HepG2 (cell line): Measurements from ENCODE around the gene PARD3. TPM values are rescaled to one million over a fixed set of nuclear protein-coding genes. Genes with fewer than 3 reads are reported as not detected.

Source experiments
- ATAC-seq: fragments of 200-7000 bp; cut with Tn5 transposase; 3 replicates; pipeline ENCODE4 v1.9.1; 2020; ENCODE audit warnings: mild to moderate bottlenecking, moderate library complexity
- BruUV-seq: library from RNA; stranded (reverse); fragments of 400-500 nt; replicated peaks from 2 replicates; lab custom pipeline; 2021; lab: Mats Ljungman, UMichigan
- CTCF ChIA-PET: fragments of 300-600 bp; formaldehyde crosslinking; extraction: SDS; loops from one replicate; lab custom pipeline; 2021; ENCODE audit warnings: low total read pairs, inconsistent platforms, low intra/inter-chr PET ratio; lab: Yijun Ruan, JAX
- POLR2A ChIA-PET: fragments of 350-600 bp; sonication (Branson Sonifier 250); formaldehyde crosslinking; loops from one replicate; lab custom pipeline; 2020; ENCODE audit warnings: antibody characterized with exemption, inconsistent platforms; lab: Yijun Ruan, JAX
- DNase-seq: peaks from one replicate; pipeline ENCODE4 v3.0.0-alpha.2; 2015; ENCODE audit warnings: low spot score
- FAIRE-seq: peaks from 3 replicates; lab custom pipeline; 2011; peaks lifted over from hg19 to GRCh38; lab: Jason Lieb, UNC
- H2AFZ ChIP-seq: one replicate; pipeline ENCODE4 v1.6.1; 2011; ENCODE audit warnings: low read length, inconsistent platforms
- H3K27ac ChIP-seq: fragments of 300-600 bp; 3 replicates; pipeline ENCODE4 v1.8.0; 2011; ENCODE audit warnings: mixed run types, mild to moderate bottlenecking, mixed read lengths, low read length, inconsistent platforms; ENCODE audit not compliant: insufficient read depth; ENCODE audit errors: extremely low read length
- H3K27me3 ChIP-seq, 2 experiments: fragments of 200-600 bp in 1 of 2; 2 replicates in 1 of 2; 3 replicates in 1 of 2; pipeline versions ENCODE4 v1.6.0 to v1.8.0; 2011; ENCODE audit warnings: low read length in 2 of 2, mild to moderate bottlenecking in 2 of 2, moderate library complexity in 2 of 2, inconsistent platforms in 1 of 2; ENCODE audit not compliant: insufficient read depth in 2 of 2, control insufficient read depth in 1 of 2
- H3K36me3 ChIP-seq, 2 experiments: fragments of 200-600 bp in 1 of 2; replicated peaks in 1 of 2; 2 replicates in 1 of 2; 3 replicates in 1 of 2; pipeline versions ENCODE4 v1.5.1 to v1.8.0; 2011; ENCODE audit warnings: low read length in 2 of 2, inconsistent platforms in 1 of 2; ENCODE audit not compliant: insufficient read depth in 2 of 2, control insufficient read depth in 1 of 2
- H3K4me1 ChIP-seq: 2 replicates; pipeline ENCODE4 v1.5.1; 2012; ENCODE audit warnings: low read length, inconsistent platforms; ENCODE audit not compliant: insufficient read depth
- H3K4me2 ChIP-seq: 2 replicates; pipeline ENCODE4 v1.6.0; 2011; ENCODE audit warnings: low read depth, low read length, inconsistent platforms
- H3K4me3 ChIP-seq, 3 experiments: fragments of 200-600 bp in 1 of 3; sonication (generic), shearing (Covaris generic) in 1 of 3; replicated peaks in 1 of 3; 2 replicates each; pipeline ENCODE4 v1.5.1; 2011 to 2016; ENCODE audit warnings: low read length in 3 of 3, inconsistent platforms in 2 of 3, low read depth in 2 of 3, mild to moderate bottlenecking in 2 of 3, control low read depth in 1 of 3, mixed read lengths in 1 of 3; ENCODE audit not compliant: insufficient read depth in 1 of 3
- H3K79me2 ChIP-seq: one replicate; pipeline ENCODE4 v1.6.1; 2011; ENCODE audit warnings: low read length, inconsistent platforms; ENCODE audit not compliant: insufficient read depth
- H3K9ac ChIP-seq: 2 replicates; pipeline ENCODE4 v1.6.0; 2011; ENCODE audit warnings: mild to moderate bottlenecking, low read depth, low read length, inconsistent platforms; ENCODE audit not compliant: insufficient read depth
- H3K9me3 ChIP-seq: 2 replicates; pipeline ENCODE4 v1.5.1; 2012; ENCODE audit warnings: mild to moderate bottlenecking, low read length
- H4K20me1 ChIP-seq: 2 replicates; pipeline ENCODE4 v1.6.0; 2011; ENCODE audit warnings: inconsistent platforms, mild to moderate bottlenecking, low read length, moderate library complexity; ENCODE audit not compliant: insufficient read depth
- DMAP1 ChIP-seq: IDR thresholded peaks from 2 replicates; pipeline ENCODE4 v1.6.1; 2016
- JUNB ChIP-seq: sonication (generic); formaldehyde crosslinking; IDR thresholded peaks from 2 replicates; pipeline ENCODE4 v1.8.0; 2022; ENCODE audit warnings: missing genetic modification reagents, mild to moderate bottlenecking, borderline replicate concordance
- MATR3 ChIP-seq: sonication (generic); formaldehyde crosslinking; IDR thresholded peaks from 2 replicates; pipeline ENCODE4 v1.4.0; 2020; ENCODE audit warnings: missing genetic modification reagents
- MIER2 ChIP-seq: IDR thresholded peaks from 2 replicates; pipeline ENCODE4 v1.6.1; 2016; ENCODE audit warnings: missing biosample characterization, missing genetic modification reagents
- ZBTB2 ChIP-seq: sonication (generic); formaldehyde crosslinking; IDR thresholded peaks from 2 replicates; pipeline ENCODE4 v1.8.0; 2022; ENCODE audit warnings: low read depth, missing genetic modification reagents
- WGBS: methylation state at CpG from one replicate; pipeline ENCODE4 v1.1.6; 2017; ENCODE audit warnings: low lambda C conversion rate; 5-methylcytosine and 5-hydroxymethylcytosine counted together
- in situ Hi-C: cut with HindIII; loops from 2 replicates; pipeline ENCODE4 v1.10.0; 2017; ENCODE audit warnings: low pct_unique_long_range_greater_than_20kb; ENCODE audit not compliant: extremely low pct_ligation_motif_present
- intact Hi-C: fragments of 100-400 bp; cut with micrococcal nuclease; formaldehyde crosslinking; loops from one replicate; pipeline ENCODE4 v1.10.0; 2022; ENCODE audit not compliant: unreplicated experiment
- polyA plus RNA-seq, 8 experiments: library from polyadenylated mRNA; depleted of rRNA in 3 of 8; stranded (reverse) in 7 of 8; unstranded in 1 of 8; fragments of >200 nt; fragmentation: Illumina TruSeq in 4 of 8; extraction: Trizol in 4 of 8; gene quantifications; 2 replicates each; pipeline versions ENCODE4 v1.2.1 to v1.2.3, GENCODE V29; 2011 to 2016; ENCODE audit warnings: low read depth in 4 of 8, missing spikeins in 1 of 8, mixed read lengths in 1 of 8; ENCODE audit not compliant: insufficient read depth in 1 of 8
- total RNA-seq, 5 experiments: library from RNA; depleted of rRNA; stranded (reverse); fragments of >200 nt; fragmentation: Illumina TruSeq; extraction: Trizol; gene quantifications; 2 replicates each; pipeline ENCODE4 v1.2.3, GENCODE V29; 2016; ENCODE audit warnings: low read depth in 1 of 5
- TF ChIP-seq, protein P1 (sequence below): fragments of 450-650 bp; IDR thresholded peaks from 2 replicates; pipeline ENCODE4 v1.6.1; 2017; ENCODE audit warnings: mild to moderate bottlenecking
- TF ChIP-seq, protein P2 (sequence below): sonication (generic); formaldehyde crosslinking; IDR thresholded peaks from 2 replicates; pipeline ENCODE4 v1.4.0; 2020; ENCODE audit warnings: missing genetic modification reagents
- TF ChIP-seq, protein P3 (sequence below), 2 experiments: sonication (generic) in 1 of 2; formaldehyde crosslinking in 1 of 2; IDR thresholded peaks; 2 replicates each; pipeline versions ENCODE4 v1.4.0 to v1.6.1; 2018 to 2020; ENCODE audit warnings: missing genetic modification reagents in 2 of 2, borderline replicate concordance in 1 of 2, low read depth in 1 of 2, mild to moderate bottlenecking in 1 of 2, missing biosample characterization in 1 of 2

Gene PARD3
- total and polyA plus RNA-seq, 2 of the 13 experiments (the other 11 are each of a cell fraction or from before 2014, with no cell fraction given): 40.9 to 60.0 TPM

GRCh38 chr10:34177445-34177844 lies 637.7 kb downstream of the PARD3 start:
- no TSS peak for BruUV-seq
- Histone ChIP-seq H3K27ac (no peak overlapping the region), H3K36me3 (no peaks in the 10 kb centered on the region), H2AFZ (no peak overlapping the region), H3K27me3 (no peaks in the 10 kb centered on the region), H3K79me2 (no peaks in the 10 kb centered on the region), H3K9ac (no peak overlapping the region), H3K4me1 (peaks cover 47% of the 10 kb centered on the region), H3K9me3 (no peaks in the 10 kb centered on the region), H4K20me1 (no peaks in the 10 kb centered on the region), H3K4me2 (no peak overlapping the region), H3K4me3 (no peak overlapping the region)
- CTCF ChIA-PET: no interaction called here
- WGBS: 93% methylated on average over 11 of the region's 11 CpGs
- TF ChIP-seq MATR3 (CRISPR knock-in tag) (no peak), JUNB (CRISPR knock-in tag) (no peak), MIER2 (CRISPR knock-in tag) (no peak), DMAP1 (CRISPR knock-in tag) (no peak), ZBTB2 (CRISPR knock-in tag) (no peak)
- TF ChIP-seq, protein P1, sequence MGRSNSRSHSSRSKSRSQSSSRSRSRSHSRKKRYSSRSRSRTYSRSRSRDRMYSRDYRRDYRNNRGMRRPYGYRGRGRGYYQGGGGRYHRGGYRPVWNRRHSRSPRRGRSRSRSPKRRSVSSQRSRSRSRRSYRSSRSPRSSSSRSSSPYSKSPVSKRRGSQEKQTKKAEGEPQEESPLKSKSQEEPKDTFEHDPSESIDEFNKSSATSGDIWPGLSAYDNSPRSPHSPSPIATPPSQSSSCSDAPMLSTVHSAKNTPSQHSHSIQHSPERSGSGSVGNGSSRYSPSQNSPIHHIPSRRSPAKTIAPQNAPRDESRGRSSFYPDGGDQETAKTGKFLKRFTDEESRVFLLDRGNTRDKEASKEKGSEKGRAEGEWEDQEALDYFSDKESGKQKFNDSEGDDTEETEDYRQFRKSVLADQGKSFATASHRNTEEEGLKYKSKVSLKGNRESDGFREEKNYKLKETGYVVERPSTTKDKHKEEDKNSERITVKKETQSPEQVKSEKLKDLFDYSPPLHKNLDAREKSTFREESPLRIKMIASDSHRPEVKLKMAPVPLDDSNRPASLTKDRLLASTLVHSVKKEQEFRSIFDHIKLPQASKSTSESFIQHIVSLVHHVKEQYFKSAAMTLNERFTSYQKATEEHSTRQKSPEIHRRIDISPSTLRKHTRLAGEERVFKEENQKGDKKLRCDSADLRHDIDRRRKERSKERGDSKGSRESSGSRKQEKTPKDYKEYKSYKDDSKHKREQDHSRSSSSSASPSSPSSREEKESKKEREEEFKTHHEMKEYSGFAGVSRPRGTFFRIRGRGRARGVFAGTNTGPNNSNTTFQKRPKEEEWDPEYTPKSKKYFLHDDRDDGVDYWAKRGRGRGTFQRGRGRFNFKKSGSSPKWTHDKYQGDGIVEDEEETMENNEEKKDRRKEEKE: no peak
- TF ChIP-seq, protein P2, sequence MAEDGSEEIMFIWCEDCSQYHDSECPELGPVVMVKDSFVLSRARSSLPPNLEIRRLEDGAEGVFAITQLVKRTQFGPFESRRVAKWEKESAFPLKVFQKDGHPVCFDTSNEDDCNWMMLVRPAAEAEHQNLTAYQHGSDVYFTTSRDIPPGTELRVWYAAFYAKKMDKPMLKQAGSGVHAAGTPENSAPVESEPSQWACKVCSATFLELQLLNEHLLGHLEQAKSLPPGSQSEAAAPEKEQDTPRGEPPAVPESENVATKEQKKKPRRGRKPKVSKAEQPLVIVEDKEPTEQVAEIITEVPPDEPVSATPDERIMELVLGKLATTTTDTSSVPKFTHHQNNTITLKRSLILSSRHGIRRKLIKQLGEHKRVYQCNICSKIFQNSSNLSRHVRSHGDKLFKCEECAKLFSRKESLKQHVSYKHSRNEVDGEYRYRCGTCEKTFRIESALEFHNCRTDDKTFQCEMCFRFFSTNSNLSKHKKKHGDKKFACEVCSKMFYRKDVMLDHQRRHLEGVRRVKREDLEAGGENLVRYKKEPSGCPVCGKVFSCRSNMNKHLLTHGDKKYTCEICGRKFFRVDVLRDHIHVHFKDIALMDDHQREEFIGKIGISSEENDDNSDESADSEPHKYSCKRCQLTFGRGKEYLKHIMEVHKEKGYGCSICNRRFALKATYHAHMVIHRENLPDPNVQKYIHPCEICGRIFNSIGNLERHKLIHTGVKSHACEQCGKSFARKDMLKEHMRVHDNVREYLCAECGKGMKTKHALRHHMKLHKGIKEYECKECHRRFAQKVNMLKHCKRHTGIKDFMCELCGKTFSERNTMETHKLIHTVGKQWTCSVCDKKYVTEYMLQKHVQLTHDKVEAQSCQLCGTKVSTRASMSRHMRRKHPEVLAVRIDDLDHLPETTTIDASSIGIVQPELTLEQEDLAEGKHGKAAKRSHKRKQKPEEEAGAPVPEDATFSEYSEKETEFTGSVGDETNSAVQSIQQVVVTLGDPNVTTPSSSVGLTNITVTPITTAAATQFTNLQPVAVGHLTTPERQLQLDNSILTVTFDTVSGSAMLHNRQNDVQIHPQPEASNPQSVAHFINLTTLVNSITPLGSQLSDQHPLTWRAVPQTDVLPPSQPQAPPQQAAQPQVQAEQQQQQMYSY: no peak
- TF ChIP-seq, protein P3, sequence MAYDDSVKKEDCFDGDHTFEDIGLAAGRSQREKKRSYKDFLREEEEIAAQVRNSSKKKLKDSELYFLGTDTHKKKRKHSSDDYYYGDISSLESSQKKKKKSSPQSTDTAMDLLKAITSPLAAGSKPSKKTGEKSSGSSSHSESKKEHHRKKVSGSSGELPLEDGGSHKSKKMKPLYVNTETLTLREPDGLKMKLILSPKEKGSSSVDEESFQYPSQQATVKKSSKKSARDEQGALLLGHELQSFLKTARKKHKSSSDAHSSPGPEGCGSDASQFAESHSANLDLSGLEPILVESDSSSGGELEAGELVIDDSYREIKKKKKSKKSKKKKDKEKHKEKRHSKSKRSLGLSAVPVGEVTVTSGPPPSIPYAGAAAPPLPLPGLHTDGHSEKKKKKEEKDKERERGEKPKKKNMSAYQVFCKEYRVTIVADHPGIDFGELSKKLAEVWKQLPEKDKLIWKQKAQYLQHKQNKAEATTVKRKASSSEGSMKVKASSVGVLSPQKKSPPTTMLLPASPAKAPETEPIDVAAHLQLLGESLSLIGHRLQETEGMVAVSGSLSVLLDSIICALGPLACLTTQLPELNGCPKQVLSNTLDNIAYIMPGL (CRISPR knock-in tag; IDR thresholded peaks at IDR 0.05; ENCODE audit: borderline replicate concordance in 1 of 2, low read depth in 1 of 2): no peak
- in situ Hi-C loops (no loop called here), intact Hi-C loops (no loop called here)
- DNase-seq: no peak
- POLR2A ChIA-PET: interaction anchor here (1.0 kb wide), 1 partner anchor 7 kb away, joined by 3 read pairs; no protein-coding TSS in a partner anchor
- FAIRE-seq: no peak
- ATAC-seq: no peak
